Activated T-helper 1 cell treated with anti-CD3 and anti-CD28 coated beads, Interleukin-12 subunit alpha, Interleukin-12 subunit beta, Interleukin-2, Interleukin-4 antibody, amounts not matched to agents 30 ng/mL and 10 ng/mL and 1 ng/mL, durations not matched to agents 14 hours and 24 hours and 36 hours (primary cell): ENCODE data around the gene NANOS2. TPM values are rescaled to one million over a fixed set of nuclear protein-coding genes. Genes with fewer than 3 reads are reported as not detected.

Experiments used
- total RNA-seq: library from RNA; stranded (reverse); gene quantifications from 2 replicates; pipeline ENCODE4 v1.2.3, GENCODE V29; 2022

The NANOS2 gene
- total RNA-seq, 1 donor from 2014 or later: not detected

Other genes starting within 250 kb of the NANOS2 start
- gene GIPR, start 246.6 kb downstream of the NANOS2 start, total RNA-seq: 4.3 and 6.1 TPM in 2 replicates
- gene SNRPD2, start 222.8 kb downstream of the NANOS2 start, total RNA-seq: 757 and 760 TPM in 2 replicates
- gene QPCTL, start 222.1 kb downstream of the NANOS2 start, total RNA-seq: 13.7 and 18.0 TPM in 2 replicates
- gene FBXO46, start 183.9 kb downstream of the NANOS2 start, total RNA-seq: 35.1 and 35.4 TPM in 2 replicates
- not detected in 2 replicates for gene MEIOSIN, start 181.3 kb downstream of the NANOS2 start, total RNA-seq
- gene SIX5, start 145.5 kb downstream of the NANOS2 start, total RNA-seq: 3.7 and 5.6 TPM in 2 replicates
- gene DMPK, start 132.3 kb downstream of the NANOS2 start, total RNA-seq: 22.8 and 23.9 TPM in 2 replicates
- gene DMWD, start 121.9 kb downstream of the NANOS2 start, total RNA-seq: 50.0 and 55.8 TPM in 2 replicates
- gene RSPH6A, start 99.5 kb downstream of the NANOS2 start, total RNA-seq: 0.29 and 0.59 TPM in 2 replicates
- gene SYMPK, start 51.6 kb downstream of the NANOS2 start, total RNA-seq: 118 and 120 TPM in 2 replicates
- 0.27 and 0.34 TPM in 2 replicates for gene FOXA3, start 50.5 kb downstream of the NANOS2 start, total RNA-seq
- gene IRF2BP1, start 28.6 kb downstream of the NANOS2 start, total RNA-seq: 20.9 and 21.5 TPM in 2 replicates
- 6.9 and 7.2 TPM in 2 replicates for gene MYPOP, start 12.2 kb downstream of the NANOS2 start, total RNA-seq
- not detected in 2 replicates for gene NOVA2, start 59.1 kb upstream of the NANOS2 start, total RNA-seq
- 24.0 and 24.1 TPM in 2 replicates for gene CCDC61, start 80.7 kb upstream of the NANOS2 start, total RNA-seq
- not detected in 2 replicates for gene PGLYRP1, start 108.3 kb upstream of the NANOS2 start, total RNA-seq
- not detected in 2 replicates for gene IGFL4, start 126.2 kb upstream of the NANOS2 start, total RNA-seq
- not detected in 2 replicates for gene IGFL3, start 209.9 kb upstream of the NANOS2 start, total RNA-seq
- 0.23 TPM in 1 of 2 replicates, not detected in the other for gene IGFL2, start 233.5 kb upstream of the NANOS2 start, total RNA-seq